NCI-H1930 (cell line): ENCODE measurements around the gene SLC5A3.

Experiments
- DNase-seq, 2 experiments: peaks; one replicate each; lab custom pipeline; 2025; lab: John Stamatoyannopoulos, UW

The SLC5A3 gene

DNA sequence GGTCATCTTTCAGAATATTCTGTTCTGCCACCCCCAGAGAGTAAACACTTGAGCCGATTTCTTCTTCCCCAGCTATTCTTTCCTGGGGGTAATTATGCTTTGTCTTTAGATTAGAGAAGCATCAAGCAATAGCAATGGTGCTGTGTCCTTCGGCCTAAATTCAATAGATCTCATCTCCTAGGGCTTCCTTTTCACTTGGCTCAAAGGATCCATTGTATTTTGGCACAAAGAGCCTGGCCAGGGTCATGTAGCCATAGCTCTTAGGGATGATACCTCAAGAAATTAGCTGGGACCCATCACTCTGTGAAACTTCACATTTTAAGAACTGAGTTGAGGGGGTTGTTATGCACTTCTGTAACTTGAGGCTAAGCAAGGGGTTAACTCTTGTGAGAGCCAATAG, 27.0 kb downstream of the SLC5A3 start:
- no peak for DNase-seq

DNA sequence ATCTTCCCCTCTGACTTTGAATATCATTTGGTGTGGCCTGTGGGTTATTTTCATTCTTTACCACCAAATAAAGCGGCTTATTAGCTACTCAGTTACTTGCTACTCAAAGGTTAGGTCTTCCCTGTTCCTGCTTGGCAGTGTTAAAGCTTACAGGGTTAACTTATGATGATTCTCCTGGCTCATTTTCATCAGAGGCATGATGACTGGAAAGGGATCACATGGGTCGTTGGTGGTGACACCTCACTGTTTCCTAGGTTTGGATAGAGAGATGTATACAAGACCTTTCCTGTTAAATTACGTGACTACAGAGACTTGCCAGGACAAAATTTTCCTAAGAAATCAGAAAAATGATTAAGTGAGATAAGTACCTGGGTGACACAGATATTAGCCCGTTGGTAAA, 27.4 kb downstream of the SLC5A3 start:
- DNase-seq = no peak

DNA sequence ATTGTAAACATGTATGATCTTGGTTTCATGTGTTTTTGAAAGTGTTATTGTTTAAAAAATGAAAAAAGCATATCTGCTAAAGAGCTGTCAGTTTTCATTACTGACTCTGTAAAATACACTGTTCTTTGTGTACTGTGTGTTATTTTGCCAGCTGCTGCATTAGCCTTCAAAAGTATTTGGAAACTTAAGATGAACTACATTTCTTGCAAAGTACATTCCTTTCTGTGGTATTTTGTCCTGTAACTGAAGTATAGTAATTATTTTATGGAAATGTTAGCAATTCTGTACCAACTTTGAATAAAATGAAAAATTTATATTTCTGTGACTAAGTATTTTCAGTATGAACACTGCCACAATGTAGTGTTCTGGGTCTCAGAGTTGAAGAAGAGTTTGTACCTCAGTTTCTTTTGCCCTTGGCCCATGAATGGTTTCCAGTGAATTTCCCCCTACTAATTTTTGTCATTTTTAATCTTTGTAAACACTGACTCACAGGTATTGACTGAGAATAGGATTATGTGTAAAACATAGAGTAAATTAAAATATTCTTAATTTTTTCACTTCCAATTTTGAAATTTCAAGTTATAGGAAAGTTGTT, 32.7 kb downstream of the SLC5A3 start:
- no peak for DNase-seq

DNA sequence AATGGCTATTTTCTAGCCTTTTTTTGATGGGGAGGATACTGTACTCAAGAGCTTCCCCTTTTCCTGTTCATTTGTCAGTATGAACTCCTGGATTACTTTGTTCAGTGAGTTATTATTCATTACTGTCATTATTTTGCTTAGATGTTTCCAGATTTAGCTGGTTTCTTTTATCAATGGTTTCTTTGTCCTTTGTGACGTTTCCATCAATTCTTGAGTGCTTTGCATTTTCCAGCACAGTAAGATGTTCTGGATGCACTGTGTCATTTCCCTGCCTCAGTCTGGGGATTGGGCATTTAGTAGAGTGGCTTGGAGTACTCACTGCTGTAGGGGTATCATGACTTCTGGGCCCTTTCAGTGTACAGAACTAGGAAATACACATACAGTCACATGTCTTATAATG, 34.2 kb downstream of the SLC5A3 start:
- no peak for DNase-seq

- no peak for DNase-seq
Observed at GRCh38 chr21:34109075-34109474, 35.7 kb downstream of the SLC5A3 start.

- DNase-seq = no peak
Observed at GRCh38 chr21:34110594-34111202, 37.3 kb downstream of the SLC5A3 start.

DNA sequence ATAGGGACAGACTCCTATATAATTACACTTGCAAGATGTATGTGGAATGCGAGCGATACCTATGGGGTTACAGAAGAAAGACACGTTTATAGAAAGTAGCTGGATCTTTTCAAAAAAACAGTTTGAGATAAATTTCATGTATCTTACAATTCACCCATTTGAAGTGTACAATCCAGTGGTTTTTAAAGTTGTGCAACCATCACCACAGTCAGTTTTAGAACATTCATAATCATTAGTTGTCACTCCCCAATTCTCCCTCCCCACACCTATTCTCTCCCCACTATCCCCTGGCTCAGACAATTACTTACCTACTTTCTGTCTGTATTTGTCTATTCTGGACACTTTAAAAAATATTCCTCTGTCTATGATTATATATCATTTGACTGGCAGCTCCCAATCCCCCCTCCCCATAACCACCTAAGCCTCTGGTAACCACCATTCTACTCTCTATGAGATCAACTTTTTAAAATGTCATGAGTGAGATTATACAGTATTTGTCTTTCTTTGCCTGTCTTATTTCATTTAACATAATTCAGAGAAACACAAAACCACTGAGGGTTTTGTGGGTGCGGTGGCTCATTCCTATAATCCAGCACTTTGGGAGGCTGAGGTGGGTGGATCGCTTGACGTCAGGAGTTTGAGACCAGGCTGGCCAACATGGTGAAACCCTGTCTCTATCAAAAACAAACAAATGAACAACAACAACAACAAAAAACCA, 39.1 kb downstream of the SLC5A3 start:
- no peak for DNase-seq

DNA sequence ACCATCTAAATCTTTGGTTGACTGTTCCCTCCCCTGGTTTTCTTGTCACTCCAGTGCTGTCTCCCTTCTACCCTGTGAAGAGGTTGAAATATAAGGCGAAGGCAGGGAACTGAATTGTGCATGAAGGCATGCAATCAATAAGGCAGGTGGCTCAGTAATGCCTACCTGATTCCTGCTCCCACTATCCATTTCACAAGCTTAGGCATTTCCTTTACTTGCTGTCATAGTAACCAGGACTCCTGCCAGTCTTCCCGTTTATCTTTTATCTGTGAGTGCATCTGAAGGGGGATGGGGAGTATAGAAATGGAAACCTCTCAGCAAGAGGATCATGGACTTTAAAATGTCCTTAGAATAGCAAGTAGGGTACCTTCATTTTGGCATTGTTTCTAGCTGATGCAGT, 40.5 kb downstream of the SLC5A3 start:
- DNase-seq = no peak

DNA sequence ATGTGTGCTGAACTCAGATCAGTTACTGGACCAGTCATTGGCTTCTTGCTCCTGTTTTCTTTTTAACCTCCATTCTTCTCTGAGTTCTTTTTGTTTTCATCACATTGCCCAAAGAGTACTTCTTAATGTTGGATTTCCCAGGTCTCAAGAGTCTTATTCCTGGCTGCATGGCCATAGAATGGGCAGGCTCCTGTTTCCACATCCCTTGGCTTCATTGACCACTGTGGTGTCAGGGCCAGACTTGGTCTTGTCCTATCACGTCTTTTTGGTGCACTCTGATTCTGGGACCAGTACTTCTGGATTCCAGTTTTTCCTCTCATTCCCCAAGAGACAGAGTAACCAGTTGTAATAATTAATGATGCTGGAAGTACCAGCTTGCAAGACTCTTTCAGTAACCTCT, 41.8 kb downstream of the SLC5A3 start:
- DNase-seq = no peak

DNA sequence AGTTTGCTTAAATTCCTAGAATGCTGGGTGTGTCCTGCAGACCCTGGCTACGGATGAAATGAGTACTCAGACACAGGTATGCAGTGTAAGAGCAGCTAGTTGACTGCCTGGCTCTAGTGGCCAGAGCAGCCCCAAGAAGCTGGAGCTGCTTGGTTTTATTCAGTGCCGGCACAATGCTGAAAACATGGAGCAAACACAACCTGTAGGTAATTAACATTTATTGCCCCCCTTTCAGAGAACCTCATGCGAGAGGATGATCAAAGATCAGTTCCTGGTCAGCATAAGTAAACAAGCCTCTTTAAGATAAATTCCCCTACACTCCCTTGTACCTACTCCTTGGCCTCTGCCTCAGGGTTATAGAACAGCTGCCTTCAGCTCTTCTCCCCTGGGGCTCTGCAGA, 43.2 kb downstream of the SLC5A3 start:
- no peak for DNase-seq

DNA sequence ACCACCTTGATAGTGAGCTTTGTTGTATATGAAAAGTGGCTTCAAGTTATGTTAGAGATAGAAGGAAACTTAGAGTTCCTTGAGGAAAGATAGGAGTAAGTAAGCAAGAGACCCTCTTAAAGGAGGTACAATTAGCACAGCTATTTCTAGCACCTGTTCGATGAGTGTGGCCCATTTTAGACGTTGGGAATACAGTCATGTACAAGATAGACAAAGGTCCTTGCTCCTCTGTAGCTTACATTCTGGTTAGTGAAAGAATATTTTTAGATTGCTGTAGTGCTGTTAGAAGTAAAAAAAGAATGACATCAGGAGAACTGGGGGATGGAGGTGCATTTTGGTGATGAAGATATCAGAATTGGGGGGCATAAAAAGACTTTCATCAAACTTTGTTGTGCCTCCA, 47.5 kb downstream of the SLC5A3 start:
- no peak for DNase-seq

DNA sequence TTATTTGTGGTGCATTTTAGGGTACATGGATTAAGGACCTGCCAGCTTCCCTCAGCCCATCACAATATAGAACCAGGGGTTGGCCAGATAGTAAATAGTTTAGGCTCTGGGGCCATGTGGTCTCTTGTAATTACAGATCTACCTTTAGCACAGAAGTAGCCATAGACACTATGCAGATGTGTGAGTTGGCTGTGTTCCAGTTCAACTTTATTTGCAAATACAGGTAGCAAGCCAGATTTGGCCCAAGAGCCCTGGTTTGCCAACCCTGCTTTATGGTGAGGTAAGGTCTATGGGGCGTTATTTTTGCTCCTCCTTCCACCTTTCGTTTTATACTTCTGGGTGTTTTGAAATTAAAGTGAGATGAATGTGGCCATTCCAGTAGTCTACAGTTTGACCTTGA, 48.7 kb downstream of the SLC5A3 start:
- DNase-seq = no peak
